ENCODE results near the gene FOXL3.

The FOXL3 gene

DNA sequence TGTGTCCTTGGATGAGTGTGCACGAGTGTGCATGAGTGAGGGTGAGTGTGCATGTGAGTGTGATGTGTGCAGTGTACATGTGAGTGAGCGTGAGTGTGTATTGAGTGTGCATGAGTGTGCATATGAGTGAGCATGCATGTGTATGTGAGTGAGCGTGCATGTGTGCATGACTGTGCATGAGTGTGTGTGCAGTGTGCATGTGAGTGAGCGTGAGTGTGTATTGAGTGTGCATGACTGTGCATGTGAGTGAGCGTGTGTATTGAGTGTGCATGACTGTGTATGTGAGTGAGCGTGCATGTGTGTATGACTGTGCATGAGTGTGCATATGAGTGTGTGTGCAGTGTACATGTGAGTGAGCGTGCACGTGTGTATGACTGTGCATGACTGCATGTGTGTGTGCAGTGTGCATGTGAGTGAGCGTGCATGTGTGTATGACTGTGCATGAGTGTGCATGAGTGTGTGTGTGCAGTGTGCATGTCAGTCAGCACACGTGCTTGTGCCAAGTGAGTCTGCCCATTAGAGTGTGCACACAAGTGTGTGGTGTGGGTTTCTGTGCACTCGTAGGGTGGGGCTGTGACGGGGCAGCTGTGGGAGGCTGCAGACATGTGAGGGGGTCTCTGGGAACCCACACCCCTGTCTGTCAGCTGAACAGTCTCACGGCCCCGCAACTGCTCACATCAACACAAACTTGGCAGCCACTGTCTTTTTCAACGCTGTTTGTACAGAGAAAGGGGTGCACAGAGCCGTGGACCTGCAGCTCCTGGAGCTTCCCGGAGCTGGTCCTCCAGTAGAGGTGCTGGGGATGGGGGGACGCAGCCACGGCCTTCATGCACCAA is 14.8 kb downstream of the FOXL3 start:
- DNase-seq: no peak

DNA sequence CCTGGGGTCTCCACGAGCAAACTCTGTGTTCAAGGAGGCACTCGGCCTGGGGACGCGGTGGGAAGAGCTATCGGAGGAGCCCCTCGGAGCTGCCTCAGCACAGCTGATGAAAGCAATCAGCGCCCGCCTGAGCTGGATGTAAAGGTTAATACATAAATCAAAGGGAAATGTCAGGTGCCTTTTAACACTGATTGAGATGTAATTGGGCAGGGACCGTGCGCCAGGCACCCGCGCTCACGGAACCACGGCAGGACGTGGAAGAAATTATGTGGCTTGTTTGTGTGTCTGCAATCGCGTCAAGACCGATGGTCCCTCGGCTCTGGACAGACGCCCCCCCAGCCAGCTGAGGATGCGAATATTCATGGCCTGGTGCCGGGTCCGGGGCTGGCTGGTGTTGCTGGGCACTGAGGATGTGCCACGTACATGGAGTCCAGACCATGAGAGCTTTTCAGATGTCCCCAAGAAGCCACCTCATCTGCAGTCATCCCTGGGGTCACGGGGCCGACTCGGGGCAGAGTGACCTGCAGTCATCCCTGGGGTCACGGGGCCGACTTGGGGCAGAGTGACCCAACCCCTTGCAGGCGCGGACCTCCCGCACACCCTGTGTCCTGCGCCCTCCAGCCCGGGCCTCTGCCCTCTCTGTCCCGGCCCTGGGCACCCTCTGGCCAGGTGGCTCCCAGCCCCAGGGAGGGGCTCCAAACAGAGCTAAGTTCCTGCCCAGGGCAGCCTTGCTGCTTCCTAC is 15.6 kb downstream of the FOXL3 start:
- no peak for DNase-seq

GRCh38 chr7:307970-308369 is 18.0 kb downstream of the FOXL3 start:
- no peak for DNase-seq

DNA sequence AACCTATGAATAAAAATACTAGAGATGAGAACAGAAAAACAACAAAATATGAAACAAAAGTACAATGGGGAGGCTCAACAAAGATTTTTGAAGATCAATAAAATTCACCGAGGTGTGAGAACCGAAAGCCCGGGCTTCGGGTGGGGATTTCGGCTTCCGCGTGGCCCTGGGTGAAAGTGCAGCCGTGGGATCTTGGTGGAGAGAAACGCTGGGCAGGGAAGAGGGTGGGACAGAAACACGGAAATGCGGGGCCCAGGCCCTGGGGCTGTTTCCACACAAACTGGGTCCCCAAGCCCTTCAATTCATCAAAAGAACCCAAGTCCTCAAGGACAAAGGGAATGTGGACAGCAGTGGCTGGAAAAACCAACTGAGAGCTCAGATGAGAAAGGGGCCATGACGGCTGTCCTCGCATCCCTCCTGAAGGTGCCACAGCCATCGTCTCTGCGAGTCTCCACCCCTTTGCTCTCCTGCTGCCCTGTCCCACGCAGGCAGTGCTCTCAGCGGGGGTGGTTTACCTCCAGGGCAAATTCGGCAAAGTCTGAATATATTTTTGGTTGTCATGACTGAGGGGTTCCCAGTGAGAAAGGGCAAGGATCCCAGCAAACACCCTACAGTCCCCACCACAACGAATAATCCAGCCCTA is 19.7 kb downstream of the FOXL3 start:
- no peak for DNase-seq

GRCh38 chr7:311131-311680 is 21.2 kb downstream of the FOXL3 start:
- DNase-seq: no peak

DNA sequence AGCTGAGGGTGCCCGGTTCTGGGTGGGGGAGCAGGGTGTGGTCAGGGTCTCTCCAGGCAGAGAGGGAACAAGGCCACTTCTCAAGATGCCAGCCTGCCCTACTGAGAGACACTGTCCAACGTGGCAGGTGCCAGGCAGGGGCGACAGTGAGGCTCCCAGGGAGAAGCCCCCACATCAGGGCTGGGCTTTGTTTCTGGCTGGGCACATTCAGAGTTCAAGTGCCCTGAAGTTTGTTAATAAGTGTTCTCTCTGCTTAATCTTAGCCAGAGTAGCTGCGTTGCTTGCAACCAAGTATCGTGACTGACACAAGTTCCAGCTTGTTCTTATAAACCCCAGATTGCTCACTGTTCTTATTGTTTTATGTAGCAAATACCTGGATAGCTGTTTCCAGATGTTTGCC is 21.8 kb downstream of the FOXL3 start:
- DNase-seq: no peak

- no peak for DNase-seq
Observed at GRCh38 chr7:312424-312823, 22.5 kb downstream of the FOXL3 start.

GRCh38 chr7:314853-315252 is 24.9 kb downstream of the FOXL3 start:
- DNase-seq: no peak

- no peak for DNase-seq
Observed at GRCh38 chr7:315516-316265, 25.7 kb downstream of the FOXL3 start.

- no peak for DNase-seq
Observed at GRCh38 chr7:317643-318405, 27.9 kb downstream of the FOXL3 start.

DNA sequence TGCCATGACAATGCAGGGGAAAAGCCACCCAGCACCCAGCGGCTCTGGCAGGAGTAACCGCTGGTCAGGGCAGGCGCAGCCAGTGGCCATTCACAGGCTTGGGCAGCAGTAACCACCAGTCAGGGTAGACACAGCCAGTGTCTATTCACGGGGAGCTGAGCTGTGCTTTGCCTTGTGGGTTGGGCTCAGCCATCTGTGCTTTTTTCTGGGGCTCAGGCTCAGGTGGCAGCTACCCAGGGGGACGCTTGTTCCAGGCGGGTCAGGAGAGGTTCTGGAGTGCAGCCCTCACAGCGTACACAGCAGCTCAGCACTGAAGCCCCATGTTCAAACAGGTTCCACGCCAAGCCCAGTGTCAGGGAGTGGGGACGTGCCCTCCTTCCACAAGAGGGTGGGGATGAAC is 28.5 kb downstream of the FOXL3 start:
- DNase-seq: no peak

GRCh38 chr7:318878-319661 is 29.1 kb downstream of the FOXL3 start:
- DNase-seq: no peak

- DNase-seq: no peak
Observed at GRCh38 chr7:320297-320696, 30.3 kb downstream of the FOXL3 start.

DNA sequence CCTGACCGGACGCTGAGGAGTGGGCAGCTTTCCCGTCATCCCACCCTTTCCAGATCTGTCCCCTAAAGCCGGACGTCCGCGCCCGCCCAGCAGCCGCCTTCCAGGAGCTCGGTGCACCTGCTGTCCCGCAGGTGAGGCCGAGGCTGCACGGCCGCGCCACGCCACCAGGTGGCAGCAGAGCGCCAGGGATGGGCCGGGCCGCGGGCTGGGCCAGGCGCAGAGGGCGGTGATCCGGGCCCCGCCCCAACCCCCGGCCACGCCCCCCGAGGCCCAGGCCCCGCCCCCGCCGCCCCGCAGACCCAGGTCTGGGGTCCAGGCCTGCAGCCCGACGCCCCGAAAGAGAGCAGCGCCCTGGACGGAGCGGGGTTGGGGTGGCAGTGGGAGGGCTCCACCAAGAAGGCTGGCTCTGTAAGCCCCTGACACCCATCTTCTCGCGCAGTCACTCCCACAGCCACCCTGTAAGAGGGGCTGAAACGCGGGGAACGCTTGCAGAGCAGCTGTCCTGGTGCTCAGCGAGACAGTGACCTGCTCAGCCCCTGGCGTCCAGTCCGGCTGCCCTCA is 32.2 kb downstream of the FOXL3 start:
- DNase-seq: peak; percentile 29

- no peak for DNase-seq
Observed at GRCh38 chr7:322708-323111, 32.7 kb downstream of the FOXL3 start.

- no peak for DNase-seq
Observed at GRCh38 chr7:323410-323809, 33.4 kb downstream of the FOXL3 start.

GRCh38 chr7:324011-324410 is 34.0 kb downstream of the FOXL3 start:
- DNase-seq: no peak

DNA sequence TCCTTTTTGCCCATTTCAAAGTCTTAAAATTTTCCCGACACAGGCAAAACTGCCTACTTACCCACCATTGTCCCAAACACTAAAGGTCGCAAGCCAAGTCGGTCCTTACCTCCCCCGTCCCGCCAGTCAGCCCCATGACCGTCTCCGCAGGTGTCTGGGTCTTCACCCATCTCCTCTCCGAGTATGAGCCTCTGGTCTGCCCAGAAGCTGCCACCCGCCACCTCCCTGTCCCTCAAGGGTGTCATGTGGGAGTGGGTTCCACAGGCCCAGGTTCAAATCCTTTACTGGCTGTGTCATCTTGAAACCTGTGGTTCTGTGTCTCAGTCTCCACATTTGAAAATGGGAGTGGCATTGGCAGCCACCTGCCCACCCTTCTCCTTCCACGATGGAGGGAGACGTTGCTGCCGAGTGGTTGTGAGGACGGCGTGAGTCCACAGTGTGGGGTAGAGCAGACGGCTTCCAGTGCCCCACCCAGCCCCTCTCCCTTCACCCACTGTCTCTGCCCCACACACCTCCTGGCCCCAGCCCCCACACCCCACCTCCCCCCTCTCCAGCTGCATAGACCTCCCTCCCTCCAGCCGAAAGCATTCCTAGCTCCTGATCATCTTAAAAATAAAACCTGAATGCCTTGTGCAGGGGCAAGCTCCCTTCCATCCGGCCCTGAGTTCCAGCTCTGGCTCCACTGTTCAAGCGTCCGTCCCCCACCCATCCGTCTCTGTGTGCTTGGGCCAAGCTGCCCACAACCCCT is 35.3 kb downstream of the FOXL3 start:
- DNase-seq: no peak

- DNase-seq: no peak
Observed at GRCh38 chr7:325811-326210, 35.8 kb downstream of the FOXL3 start.

DNA sequence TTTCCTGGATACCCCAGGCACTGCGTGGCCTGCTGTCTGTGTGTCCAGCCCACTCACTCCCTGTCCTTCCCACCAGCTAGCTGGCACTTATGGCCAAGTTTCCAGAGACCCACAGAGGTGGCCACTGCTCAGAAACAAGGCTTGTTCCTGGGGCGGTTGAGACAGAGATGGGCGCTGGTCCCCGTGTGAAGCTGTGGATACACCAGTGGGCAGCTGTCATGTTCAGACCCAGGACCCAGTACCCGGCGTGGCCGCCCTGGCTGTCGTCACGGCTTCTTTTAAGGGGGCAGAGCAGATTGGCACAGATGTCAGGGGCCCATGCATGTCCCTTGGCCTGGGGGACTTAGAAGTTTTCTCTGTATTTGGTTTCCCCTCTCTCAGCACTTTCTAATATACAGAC is 36.3 kb downstream of the FOXL3 start:
- no peak for DNase-seq
